ENCODE data around the gene PNPLA5. TPM values are rescaled to one million over a fixed set of nuclear protein-coding genes. Genes with fewer than 3 reads are reported as not detected.

Gene PNPLA5
- total RNA-seq = not detected in 2 replicates

GRCh38 chr22:43891360-43892182, at the start of gene PNPLA5:
Gene PNPLA5 (minus strand): TSS chr22:43892013. CDS start chr22:43891880, 133 bp downstream.

DNA sequence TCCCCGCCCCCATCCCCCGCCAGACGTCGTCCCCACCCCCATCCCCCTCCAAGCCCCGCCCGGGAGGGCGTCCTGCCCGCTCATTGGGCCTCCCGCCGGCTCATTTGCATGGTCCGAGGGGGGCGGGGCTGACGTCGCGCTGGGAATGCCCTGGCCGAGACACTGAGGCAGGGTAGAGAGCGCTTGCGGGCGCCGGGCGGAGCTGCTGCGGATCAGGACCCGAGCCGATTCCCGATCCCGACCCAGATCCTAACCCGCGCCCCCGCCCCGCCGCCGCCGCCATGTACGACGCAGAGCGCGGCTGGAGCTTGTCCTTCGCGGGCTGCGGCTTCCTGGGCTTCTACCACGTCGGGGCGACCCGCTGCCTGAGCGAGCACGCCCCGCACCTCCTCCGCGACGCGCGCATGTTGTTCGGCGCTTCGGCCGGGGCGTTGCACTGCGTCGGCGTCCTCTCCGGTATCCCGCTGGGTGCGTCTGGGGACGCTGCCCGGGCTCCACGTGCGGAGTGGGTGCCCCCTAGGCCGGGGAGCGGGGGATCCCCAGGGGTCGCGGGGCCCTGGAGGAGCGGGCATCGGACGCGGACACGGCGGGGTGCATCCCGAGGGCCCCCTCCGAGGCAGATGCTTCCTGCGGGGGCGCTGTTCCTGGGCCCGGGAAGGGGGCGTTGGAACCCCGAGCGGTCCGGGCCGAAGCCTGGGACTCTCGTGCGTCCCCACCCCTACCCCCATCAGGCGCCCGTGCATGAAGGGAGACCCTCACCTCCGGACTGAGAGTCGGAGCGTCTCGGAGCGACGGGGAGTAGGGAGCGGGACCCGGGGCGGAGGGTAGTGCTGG, 32.0 kb upstream of the PNPLA5 start, which contains the start of gene PNPLA3:
PNPLA3 (plus strand) TSS at position 175 of the 834 bp plus-strand sequence; CDS start at position 282, 107 bp downstream.

DNA sequence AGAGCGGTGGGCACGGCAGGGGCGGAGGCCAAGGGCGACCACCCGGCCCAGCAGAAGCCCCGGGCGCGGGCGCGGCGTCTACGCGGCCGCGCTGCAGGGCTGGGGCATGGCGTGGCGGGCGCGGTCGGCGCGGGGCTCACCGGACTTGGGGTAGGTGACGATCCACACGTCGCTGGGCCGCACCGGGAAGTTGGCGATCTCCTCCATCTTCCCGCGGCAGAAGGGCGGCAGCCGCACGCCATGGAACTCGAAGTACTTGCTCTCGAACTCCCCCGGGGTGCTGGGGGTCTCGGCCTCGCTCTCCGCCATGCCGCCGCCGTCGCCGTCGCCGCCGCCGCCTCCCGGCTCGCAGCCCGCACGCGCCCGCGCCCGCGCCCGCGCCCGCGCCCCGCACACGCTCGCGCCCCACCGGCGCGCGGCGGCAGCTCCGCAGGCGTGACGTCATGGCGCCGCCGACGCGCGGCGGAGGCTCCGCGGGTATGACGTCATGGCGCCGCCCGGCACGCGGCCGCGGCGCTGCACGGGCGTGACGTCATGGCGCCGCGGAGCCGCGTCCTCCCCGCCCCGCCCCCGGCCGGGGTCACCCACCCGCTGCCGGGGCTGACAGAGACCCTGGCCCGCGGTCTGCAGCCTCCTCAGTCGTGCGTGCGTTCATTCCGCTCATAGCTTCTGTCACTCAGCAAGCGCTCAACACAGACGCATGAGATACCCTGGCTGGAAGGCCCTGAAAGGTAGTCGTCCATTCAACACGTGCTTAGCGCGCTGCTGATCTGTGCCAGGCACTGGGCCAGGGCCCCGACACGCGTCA, 29.5 kb downstream of the PNPLA5 start, which contains the start of gene SULT4A1:
SULT4A1 (minus strand) TSS at position 440 of the 808 bp plus-strand sequence; CDS start at position 309, 131 bp downstream.

Other genes with a start within 250 kb of the PNPLA5 start
- 0.65 and 1.3 TPM in 2 replicates for gene EFCAB6, start 79.7 kb downstream of the PNPLA5 start, total RNA-seq
- 0.65 and 1.3 TPM in 2 replicates for gene SULT4A1, start 29.5 kb downstream of the PNPLA5 start, total RNA-seq
- gene PNPLA3, start 31.8 kb upstream of the PNPLA5 start, total RNA-seq = 0.18 and 1.5 TPM in 2 replicates
- gene SAMM50, start 63.4 kb upstream of the PNPLA5 start, total RNA-seq = 42.8 and 42.9 TPM in 2 replicates
- gene PARVB, start 132.3 kb upstream of the PNPLA5 start, total RNA-seq = 77.0 and 80.2 TPM in 2 replicates